ENCODE measurements around the gene GOSR1. TPM values are rescaled to one million over a fixed set of nuclear protein-coding genes. Genes with fewer than 3 reads are reported as not detected.
A peak's percentile ranks its signal among the peaks of the same experiment; 100 is the strongest.
"Not testable (repeated sequence)": the region's sequence is repeated elsewhere in the genome, so short reads cannot be mapped to it uniquely, and the experiment has no call there.

Gene GOSR1
- total RNA-seq, 2 donors from 2014 or later = 46.8 to 58.5 TPM

DNA sequence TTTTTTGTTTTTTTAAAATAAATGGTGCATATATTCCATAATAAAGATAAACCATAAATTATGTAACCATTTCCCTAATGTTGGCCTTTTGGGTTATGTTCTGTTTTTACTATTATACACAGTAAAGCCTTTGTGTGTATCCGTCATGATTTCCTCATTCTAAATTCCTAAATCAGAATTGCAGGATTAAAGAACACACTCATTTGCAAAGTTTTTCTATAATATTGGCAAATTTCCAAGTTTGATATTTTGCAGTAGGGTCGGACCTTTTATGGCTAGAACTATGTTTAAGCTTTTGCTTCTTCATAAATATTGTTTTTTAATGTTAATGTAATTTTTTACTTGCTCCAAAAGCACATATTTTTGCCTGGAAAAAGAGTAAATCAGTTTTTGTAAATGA lies 16.6 kb downstream of the GOSR1 start:
- no peak for DNase-seq
- ATAC-seq = no peak
- intact Hi-C loops (cut with DNase I, micrococcal nuclease) = no loop called here

DNA sequence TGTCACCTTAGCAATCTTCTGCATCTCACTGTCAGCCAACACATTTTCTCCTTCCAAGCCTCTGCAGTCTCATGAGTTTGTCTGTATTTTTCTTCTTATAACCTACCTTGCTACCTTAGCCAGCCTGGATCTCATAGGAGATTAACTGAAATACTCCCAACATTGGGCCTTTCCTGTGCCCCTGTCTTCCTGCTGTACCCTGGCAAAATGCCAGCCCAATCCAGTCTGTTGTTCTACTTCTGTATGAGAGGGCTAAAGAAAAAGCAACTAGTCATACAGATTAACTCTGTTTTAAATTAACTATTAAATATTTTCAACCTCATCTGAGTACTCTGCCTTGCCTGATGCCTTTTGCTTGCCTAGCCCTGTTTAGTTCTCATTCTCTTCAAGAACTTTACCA lies 18.4 kb downstream of the GOSR1 start:
- ATAC-seq (no peak), DNase-seq (no peak)
- intact Hi-C loops (cut with DNase I, micrococcal nuclease) = no loop called here

DNA sequence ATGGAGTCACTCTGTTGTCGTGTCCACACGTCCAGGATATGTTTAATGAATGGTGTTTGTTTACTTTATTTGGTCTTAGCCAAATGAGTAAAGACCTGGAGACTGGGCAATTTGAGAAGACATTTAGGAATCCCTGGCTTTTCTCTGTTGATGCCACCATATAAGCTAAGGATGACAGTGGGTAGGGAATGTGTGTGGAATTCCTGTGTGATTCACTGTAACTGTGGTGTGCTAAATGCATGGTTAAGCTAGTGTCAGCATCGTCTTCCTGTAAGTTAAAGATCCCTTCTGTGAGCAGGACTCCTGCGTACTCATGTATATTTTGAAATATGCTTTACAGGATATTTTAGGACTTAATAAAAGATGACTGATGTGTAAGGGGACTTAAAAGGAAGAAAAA lies 26.4 kb downstream of the GOSR1 start:
- DNase-seq (no peak), ATAC-seq (no peak)
- intact Hi-C loops (cut with DNase I, micrococcal nuclease) = no loop called here

DNA sequence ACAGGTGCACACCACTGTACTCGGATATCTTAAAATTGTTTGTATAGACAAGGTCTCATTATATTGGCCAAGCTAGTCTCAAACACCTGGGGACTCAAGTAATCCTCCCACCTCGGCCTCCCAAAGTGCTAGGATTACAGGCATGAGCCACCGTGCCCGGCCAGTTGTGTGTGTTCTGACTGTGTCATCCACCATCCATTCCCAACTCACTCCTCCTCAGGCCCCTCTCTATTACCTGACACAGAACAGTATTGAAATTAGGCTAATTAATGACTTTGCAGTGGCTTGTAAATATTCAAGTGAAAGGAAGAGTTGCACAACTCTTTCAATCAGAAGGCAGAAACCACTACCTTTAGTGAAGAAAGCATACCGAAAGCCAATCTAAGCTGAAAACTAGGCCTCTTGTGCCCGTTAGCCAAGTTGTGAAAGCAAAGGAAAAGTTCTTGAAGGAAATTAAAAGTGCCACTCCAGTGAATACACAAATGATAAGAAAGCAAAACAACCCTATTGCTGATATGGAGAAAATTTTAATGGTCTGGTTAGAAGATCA lies 28.7 kb downstream of the GOSR1 start:
- intact Hi-C loops (cut with DNase I, micrococcal nuclease) = no loop called here
- DNase-seq (no peak), ATAC-seq (no peak)

DNA sequence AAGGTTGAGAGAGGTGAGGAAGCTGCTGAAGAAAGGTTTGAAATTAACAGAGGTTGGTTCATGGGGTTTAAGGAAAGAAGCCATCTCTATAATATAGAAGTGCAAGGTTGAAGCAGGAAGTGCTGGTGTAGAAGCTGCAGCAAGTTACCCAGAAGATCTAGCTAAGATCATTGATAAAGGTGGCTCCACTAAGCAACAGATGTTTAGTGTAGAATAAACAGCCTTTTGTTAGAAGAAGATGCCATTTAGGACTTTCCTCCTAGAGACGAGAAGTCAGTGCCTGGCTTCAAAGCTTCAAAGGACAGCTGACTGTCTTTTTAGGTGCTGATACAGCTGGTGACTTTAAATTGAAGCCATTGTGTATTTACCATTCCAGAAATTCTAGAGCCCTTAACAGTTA lies 29.3 kb downstream of the GOSR1 start:
- DNase-seq (no peak), ATAC-seq (no peak)
- intact Hi-C loops (cut with DNase I, micrococcal nuclease) = no loop called here

DNA sequence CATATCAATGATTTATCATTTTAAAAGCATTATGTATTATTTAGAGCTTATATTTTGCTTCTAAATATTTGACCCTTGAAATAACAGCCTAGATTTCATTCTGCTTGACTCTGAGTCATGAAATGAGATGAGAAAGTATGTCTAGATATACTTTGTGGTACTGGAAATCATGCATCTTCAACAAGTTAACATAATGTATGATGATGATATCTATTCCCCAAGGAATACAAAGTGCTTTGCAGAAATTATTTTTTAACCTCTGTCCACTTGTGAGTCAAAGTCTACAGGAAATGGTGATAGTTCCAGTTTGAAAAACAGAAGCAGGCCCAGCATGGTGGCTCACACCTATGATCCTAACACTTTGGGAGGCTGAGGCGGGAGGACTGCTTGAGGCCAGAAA lies 36.1 kb downstream of the GOSR1 start:
- DNase-seq (no peak), ATAC-seq (no peak)
- intact Hi-C loops (cut with DNase I, micrococcal nuclease) = no loop called here

DNA sequence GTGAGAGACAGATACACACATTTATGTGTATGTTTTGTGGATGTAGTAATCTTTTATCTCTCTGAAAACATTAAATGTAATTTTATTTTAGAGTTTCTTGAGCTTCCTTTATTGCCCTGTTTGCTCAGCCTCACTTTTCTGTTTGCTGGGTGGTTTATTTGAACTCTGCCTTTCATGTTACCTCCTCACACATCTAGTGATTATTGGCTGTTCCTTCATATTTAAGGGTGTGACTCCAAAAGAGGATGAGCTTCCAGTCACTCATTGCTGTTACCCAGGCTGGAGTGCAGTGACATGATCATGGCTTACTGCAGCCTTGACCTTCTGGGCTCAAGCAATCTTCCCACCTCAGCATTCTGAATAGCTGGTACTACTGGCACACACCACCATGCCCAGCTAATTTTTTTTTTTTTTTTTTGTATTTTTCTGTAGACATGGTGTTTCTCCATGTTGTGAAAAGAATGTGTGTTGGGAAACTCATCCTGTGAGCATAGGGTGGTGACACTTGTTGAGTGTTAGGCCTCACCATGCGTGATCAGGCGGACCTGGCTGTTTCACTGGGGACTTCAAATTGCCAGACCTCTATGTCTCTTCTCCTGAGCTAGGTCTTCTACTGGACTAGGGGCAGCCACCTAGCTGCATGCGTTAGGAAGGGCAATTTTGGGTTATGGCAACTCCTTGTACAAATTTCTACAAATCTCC lies 37.8 kb downstream of the GOSR1 start:
- ATAC-seq (peak; percentile 94), DNase-seq (no peak)
- intact Hi-C loops (cut with DNase I, micrococcal nuclease) = no loop called here

DNA sequence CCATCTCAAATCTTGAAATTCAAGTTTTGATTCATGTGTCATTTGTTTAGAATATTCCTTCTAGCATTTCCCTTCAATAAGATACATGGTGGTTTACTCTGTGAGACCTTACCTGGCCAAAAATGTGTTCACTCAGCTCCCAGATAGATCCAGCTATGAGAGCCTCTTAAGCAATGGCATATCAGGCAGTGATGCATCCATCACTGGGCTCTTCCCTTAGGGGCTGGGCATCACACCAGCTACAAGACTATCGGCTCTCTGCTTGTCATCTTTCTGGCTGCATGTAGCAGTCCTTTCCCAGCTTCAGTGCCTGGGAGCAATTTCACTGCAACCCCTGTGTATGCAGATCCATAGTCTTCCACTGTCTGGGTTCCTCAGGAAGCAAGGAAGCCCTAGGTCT lies 40.6 kb downstream of the GOSR1 start:
- intact Hi-C loops (cut with DNase I, micrococcal nuclease) = no loop called here
- ATAC-seq = no peak
- DNase-seq = no peak

DNA sequence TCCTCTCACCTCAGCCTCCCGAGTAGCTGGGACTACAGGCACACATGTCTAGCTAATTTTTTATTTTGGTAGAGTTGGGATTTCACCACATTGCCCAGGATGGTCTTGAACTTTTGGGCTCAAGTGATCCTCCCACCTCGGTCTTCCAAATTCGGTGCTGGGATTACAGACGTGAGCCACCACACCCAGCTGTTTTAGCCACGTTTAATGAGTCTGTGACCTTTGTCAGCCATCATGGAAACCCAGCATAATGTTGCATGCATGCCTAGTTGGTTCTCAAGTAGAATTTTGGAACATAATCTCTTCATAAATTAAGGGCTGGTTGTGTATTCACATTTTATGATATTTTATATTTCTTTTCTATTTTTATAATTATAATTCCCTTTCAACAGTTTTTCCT lies 42.0 kb downstream of the GOSR1 start:
- ATAC-seq (no peak), DNase-seq (no peak)
- intact Hi-C loops (cut with DNase I, micrococcal nuclease) = no loop called here

DNA sequence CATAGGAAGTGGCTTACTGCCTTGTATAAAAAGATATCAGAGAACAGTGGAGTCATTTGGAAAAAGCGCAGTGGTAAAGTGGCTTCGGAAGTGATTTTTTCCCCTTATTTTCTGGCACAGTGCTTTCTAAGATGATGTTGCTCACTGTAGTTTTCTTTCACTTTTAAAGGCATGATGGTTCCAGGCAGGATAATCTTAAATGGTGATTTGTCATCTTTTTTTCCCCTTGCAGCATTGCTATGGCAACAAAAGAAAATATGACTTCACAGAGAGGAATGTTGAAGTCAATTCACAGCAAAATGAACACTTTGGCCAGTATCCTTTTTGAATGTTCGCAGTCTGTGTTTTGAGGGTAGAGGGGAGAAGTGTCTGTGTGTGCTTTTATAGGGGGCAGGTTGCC lies 42.5 kb downstream of the GOSR1 start:
- intact Hi-C loops (cut with DNase I, micrococcal nuclease) = no loop called here
- ATAC-seq (no peak), DNase-seq (no peak)

DNA sequence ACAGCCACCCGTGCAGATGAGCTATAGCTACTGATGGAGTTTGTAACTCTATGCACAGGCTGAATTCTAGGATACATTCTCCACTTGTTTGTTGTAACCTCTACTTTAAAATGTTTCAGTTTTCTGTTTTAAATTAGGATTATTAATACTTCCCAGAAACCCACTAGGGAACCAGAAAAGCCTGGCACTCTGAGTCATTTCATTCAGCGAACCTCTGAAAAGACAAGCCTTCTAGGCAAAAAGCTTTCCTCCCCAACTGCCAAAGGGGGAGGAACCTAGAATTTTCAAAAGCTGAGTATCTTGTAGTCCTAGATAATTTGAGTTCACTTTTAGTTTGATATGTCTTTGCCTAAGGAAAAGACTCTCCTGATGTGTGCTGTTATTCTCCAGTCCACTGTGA lies 43.2 kb downstream of the GOSR1 start:
- no peak for DNase-seq
- no peak for ATAC-seq
- intact Hi-C loops (cut with DNase I, micrococcal nuclease) = no loop called here

DNA sequence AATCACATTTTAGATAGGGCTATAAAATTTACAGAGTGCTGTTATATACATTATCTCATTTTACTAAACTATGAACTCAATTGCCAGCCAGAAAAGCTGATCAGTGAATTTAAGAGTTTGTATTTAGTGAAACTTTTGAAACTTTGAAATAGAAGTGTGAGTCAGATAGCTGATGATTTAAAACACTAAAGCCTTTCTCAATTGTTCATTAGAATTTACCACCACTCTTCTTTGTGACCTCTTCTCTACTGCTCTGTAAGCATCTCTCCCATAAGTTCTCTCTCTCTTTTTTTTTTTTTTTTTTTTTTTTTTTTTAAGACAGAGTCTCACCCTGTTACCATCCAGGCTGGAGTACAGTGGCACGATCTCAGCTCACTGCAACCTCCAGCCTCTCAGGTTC lies 43.7 kb downstream of the GOSR1 start:
- ATAC-seq (no peak), DNase-seq (no peak)
- intact Hi-C loops (cut with DNase I, micrococcal nuclease) = no loop called here

DNA sequence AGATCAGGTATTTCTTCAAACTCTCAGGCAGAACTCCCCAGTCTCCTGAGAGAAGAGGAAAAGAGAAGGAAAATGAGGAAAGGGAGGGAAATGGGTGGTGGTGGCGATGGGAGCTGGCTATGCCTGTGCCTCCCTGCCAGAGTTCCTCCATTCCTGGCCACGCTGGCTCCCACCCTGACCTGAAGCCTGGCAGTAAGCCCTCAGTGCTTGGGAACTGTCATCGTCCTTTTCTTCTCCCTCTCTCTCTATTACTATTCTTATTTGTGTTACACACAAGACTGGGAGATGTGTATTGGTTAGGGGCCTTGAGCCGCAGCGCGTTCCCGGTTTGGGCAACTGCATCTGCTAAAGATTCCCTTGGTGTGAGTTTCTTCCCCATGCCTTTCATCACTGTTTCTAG lies 44.6 kb downstream of the GOSR1 start:
- intact Hi-C loops (cut with DNase I, micrococcal nuclease) = no loop called here
- ATAC-seq = no peak
- no peak for DNase-seq

DNA sequence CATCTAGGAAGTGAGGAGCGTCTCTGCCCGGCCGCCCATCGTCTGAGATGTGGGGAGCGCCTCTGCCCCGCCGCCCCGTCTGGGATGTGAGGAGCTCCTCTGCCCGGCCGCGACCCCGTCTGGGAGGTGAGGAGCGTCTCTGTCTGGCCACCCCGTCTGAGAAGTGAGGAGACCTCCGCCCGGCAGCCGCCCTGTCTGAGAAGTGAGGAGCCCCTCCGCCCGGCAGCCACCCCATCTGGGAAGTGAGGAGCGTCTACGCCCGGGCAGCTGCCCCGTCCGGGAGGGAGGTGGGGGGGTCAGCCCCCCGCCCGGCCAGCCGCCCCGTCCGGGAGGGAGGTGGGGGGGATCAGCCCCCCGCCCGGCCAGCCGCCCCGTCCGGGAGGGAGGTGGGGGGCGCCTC lies 46.0 kb downstream of the GOSR1 start:
- DNase-seq; ATAC-seq; intact Hi-C loops (cut with DNase I, micrococcal nuclease): not testable (repeated sequence)

DNA sequence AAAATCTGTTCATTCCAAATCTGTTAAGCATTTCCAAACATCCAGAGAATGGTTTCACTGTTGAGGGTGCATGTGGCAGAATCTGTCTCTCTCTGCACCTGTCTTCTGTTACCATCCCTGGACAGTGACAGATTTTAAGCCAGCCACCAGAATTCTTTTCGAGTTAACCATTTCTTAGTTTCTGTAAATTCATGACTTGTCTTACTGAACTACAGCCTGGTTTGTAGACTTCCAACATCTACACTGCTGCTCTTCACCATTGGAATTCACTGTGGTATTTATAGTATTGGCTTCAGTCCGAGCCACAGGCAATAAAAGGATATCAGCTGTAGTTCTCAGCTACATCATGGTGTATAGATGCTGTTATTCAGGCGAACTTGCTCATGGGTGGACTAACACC lies 47.6 kb downstream of the GOSR1 start:
- DNase-seq = no peak
- peak; percentile 75 for ATAC-seq

DNA sequence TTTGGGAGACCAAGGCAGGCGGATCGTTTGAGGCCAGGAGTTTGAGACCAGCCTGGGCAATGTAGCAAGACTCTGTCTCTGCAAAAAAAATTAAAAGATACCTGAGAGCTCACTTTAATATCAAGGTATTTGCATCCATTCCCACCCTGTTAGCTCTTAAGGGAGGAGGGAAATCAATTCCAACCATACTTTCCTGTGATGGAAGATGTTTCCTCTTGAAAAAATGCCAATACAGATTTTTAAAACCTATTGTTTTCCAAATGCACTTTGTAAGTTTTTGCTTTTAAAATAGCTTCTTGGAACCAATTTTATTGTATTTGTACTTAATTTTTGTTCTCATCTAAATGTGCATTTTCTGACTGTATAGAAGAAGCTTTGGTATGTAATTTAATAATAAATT lies 49.2 kb downstream of the GOSR1 start:
- intact Hi-C loops (cut with DNase I, micrococcal nuclease) = no loop called here
- no peak for ATAC-seq
- DNase-seq = no peak

More for the DNA sequence above, 47.6 kb downstream of the GOSR1 start:
- intact Hi-C loops (cut with DNase I, micrococcal nuclease) = no loop called here

DNA sequence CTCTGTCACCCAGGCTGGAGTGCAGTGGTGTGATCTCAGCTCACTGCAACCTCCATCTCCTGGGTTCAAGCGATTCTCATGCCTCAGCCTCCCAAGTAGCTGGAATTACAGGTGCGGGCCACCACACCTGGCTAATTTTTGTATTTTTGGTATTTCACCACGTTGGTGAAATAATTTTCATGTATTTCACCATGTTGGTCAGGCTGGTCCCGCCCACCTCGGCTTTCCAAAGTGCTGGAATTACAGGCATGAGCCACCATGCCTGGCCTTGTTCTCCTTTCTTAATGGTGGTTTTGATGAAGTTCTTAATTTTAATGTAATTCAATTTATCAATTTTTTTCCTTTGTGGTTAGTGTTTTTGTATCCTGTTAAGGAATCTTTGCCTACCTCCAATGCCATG lies 51.5 kb downstream of the GOSR1 start:
- ATAC-seq; DNase-seq; intact Hi-C loops (cut with DNase I, micrococcal nuclease): not testable (repeated sequence)

DNA sequence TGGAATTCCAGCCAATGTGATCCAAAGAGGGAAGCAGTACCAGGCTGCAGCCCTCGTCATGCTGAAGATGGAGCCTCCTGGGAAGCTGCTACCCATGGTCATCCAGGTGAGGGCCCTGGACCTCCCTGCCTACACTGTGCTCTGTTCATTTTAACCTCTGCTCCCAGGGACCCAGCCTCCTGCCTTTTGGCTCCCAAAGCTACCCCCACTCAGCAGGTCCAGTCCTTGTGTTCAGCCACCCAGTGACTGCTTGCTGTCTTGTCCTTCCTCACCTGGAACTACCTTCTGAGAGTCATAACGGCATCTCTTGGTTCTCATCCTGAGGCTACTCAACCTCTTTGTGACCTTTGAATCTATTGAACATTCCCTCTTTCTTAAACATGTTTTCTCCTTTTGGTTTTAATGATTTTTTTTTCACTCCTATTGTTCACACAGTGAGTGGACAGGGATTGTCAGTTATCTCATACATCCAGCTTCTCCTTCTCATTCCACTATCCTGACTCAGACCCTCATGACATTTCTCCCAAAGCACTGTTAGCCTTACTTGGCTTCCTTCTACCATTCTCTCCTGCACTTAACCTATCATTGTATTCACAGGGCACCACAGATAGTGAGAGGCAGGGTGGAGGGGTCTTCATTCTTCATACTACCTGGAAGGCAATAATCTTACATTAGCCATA lies 53.3 kb downstream of the GOSR1 start:
- no peak for DNase-seq
- no peak for ATAC-seq
- intact Hi-C loops (cut with DNase I, micrococcal nuclease) = no loop called here

DNA sequence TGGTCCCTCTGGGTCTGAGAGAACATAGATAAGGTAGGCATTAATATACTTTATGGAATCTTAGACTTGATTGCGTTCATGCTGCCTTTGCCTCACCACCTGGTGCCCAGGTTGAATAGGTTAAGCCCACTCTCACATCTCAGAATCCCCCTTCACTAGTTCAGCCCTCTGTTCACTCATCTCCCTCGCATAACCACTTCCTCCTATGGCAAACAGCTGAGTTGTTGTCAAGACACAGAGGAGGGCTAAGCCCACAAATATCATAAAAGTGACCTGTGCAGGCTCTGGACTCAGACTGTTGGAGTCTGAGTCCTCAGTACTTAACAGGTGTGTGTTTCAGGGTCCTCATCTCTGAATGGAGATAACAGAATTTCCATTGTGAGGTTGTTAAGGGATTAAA lies 55.7 kb downstream of the GOSR1 start:
- no peak for ATAC-seq
- intact Hi-C loops (cut with DNase I, micrococcal nuclease) = no loop called here
- DNase-seq = no peak

DNA sequence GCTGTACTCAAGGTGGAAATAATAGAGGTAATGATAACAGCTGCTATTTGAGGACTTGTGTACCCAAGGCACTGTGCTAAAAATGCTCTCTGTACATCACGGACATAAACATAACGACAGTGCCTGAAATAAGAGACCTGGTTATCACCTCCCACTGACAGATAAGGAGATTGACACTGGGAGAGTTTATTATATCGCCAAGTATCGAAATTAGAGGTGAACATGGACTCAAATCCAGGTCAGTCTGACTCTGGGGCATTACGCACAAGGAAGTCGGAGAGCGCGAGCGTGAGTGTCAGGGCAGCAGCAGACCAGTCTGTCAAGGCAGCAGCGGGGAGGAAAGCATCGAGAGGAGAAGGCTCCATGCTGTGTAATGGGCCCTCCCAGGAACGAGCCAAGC lies 57.1 kb downstream of the GOSR1 start:
- intact Hi-C loops (cut with DNase I, micrococcal nuclease) = no loop called here
- no peak for ATAC-seq
- no peak for DNase-seq
